NCI-H446 treated with DMSO at 0.1 percent for 48 hours (cell line): ENCODE results near the gene KY.

ENCODE experiments used
- DNase-seq: peaks from one replicate; lab custom pipeline; 2025; lab: John Stamatoyannopoulos, UW

Gene KY

GRCh38 chr3:134650431-134651346 is at the start of gene KY:
Gene KY, minus strand, starts transcription at chr3:134651022. Its CDS starts 62 bp downstream, at chr3:134650960.
- DNase-seq: no peak

- DNase-seq: peak; percentile 43
These were observed 48.9 kb upstream of the KY start for GRCh38 chr3:134699721-134700120.

- DNase-seq: peak; percentile 43
These were observed 48.4 kb upstream of the KY start for GRCh38 chr3:134699141-134699711.

GRCh38 chr3:134697830-134698689 is 47.2 kb upstream of the KY start:
- DNase-seq: peak; percentile 75

GRCh38 chr3:134696155-134696554 is 45.3 kb upstream of the KY start:
- no peak for DNase-seq

GRCh38 chr3:134694946-134695543 is 44.2 kb upstream of the KY start:
- DNase-seq: no peak

- no peak for DNase-seq
These were observed 43.6 kb upstream of the KY start for GRCh38 chr3:134694466-134694865.

GRCh38 chr3:134693804-134694203 is 43.0 kb upstream of the KY start:
- no peak for DNase-seq

GRCh38 chr3:134693226-134693625 is 42.4 kb upstream of the KY start:
- peak; percentile 37 for DNase-seq

- DNase-seq: no peak
These were observed 39.4 kb upstream of the KY start for GRCh38 chr3:134690226-134690625.

GRCh38 chr3:134687642-134688041 is 36.8 kb upstream of the KY start:
- no peak for DNase-seq

GRCh38 chr3:134685929-134686802 is 35.3 kb upstream of the KY start:
- no peak for DNase-seq

GRCh38 chr3:134682196-134682880 is 31.5 kb upstream of the KY start:
- DNase-seq: no peak

GRCh38 chr3:134681522-134681900 is 30.7 kb upstream of the KY start:
- peak; percentile 28 for DNase-seq

- DNase-seq: no peak
These were observed 30.1 kb upstream of the KY start for GRCh38 chr3:134680796-134681521.

GRCh38 chr3:134677987-134678308 is 27.1 kb upstream of the KY start:
- no peak for DNase-seq

- DNase-seq: no peak
These were observed 26.6 kb upstream of the KY start for GRCh38 chr3:134677196-134677986.

GRCh38 chr3:134675726-134676256 is 25.0 kb upstream of the KY start:
- DNase-seq: no peak

GRCh38 chr3:134672571-134672970 is 21.7 kb upstream of the KY start:
- DNase-seq: no peak
